NCI-H510A treated with DMSO at 0.1 percent for 48 hours (cell line): ENCODE data around the gene SCN4B.

Experiments used
- DNase-seq: peaks from one replicate; lab custom pipeline; 2025; lab: John Stamatoyannopoulos, UW

The SCN4B gene

DNA sequence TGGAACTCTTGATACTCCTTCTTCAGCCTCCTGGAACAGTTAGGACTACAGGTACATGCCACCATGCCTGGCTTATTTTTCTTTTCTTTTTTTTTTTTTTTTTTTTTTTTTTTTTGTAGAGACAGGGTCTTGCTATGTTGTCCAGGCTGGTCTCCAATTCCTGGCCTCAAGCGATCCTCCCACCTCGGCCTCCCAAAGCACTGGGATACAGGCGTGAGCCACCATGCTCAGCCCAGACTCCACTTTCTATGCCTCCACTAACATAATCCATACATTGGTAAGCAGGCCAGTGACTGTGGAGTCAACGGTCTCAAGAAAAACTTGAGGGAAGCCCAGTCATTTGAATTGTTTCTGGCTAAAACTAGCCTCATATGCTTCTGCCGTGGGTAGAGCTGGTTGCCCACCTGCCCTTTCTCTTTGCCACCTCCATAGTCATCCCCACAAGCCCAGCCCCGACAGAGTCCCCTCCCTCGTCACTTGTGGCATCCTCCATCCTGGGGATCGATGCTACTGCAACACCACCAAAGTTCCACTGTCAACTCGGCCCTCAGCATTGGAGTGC, 21.5 kb upstream of the SCN4B start:
- no peak for DNase-seq

GRCh38 chr11:118172356-118172755, 19.7 kb upstream of the SCN4B start:
- DNase-seq, result no peak

- DNase-seq, result peak; percentile 89
Measured at GRCh38 chr11:118171269-118172062, 18.8 kb upstream of the SCN4B start.

- peak; percentile 43 for DNase-seq
Measured at GRCh38 chr11:118170882-118171268, 18.3 kb upstream of the SCN4B start.

DNA sequence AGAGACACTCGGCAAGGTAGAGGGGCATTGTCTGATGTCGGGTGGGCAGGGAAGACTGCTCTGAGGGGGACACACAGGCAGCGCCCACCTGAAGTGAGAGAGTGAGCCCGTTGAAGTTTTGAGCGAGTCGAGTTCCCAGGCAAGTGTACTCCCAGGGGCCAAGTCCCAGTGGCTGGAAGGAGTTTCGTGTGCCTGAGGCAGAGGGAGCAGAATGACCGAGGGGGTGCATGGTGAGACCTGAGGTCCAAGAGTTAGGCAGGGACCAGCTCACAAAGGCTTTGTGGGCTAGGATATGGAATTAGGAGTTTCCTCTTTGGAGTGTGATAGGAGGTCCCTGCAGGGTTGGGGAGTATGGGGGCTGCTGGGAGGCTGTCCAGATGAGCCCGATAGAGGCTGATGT, 17.6 kb upstream of the SCN4B start:
- no peak for DNase-seq

DNA sequence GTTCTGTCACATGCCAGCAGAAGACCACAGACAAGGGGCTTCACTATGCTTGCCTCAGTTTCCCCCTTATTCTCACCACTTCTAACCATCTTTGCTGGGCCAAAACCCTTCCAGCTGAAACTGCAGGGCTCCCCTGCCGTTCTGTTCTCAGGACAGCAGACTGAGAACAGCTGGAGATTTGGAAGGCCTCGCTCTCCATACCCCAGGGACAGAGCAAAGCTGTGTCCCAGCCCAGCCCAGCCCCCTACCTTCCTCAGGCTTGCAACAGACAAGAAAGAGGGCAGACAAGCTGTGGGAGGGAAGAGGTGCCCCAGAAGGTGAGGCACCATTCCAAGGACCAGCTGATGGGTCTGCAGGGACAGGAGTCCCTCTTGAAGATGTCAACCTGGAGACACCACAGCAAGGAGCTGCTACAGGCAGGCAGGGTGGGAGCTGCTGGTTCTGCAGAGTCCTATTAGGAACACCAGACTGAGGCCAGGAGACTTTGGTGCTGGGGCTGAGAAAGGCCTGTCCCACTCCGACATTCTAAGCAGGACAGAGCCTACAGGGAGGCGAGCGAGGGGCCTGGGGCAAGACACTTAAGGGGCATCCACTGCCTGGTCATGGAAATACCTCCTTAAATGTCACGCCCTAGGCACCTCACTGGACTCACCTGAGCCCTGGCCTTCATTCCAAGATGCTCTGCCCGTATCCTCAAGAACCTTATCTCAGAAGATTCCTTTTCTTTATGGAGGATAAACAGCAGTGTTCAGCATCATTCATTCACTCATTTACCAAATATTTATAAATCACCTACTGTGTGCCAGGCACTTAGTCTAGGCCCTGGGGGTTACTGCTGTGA, 16.9 kb upstream of the SCN4B start:
- DNase-seq, result no peak

DNA sequence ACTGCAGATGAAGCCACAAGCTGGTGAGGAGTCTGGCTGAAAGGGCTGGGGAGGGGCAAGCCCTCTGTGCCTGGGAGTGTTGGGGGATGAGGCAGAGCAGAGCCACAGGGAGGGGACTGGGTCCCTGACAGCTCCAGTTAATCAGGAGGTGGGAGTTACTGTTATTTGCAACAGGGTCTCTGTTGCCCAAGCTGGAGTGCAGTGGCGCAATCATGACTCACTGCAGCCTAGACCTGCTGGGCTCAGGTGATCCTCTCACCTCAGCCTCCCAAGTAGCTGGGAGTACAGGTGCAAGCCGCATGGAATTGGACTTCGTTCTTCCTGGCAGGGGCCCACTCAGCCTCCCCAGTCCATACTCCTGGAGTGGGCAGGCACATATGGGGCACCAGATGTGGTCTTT, 16.1 kb upstream of the SCN4B start:
- no peak for DNase-seq

DNA sequence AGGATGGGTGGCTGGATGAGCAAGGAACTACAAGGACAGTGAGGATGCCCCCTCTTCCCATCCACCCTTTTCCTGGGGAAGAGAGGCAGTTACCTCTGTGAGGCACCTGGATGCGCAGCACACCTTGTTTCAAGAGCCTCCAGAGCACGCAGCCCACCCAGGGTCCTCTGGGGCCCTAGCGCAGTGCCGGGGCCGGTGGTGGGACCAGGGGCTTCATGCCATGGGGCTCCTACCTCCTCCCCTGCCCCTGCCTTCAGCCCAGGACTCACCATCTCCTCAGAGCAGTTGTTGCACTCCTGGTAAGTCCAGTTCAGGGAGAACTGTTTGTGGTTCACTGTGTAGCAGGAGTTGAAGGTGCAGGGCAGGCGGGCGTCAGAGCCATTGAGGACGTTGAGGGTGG, 15.7 kb upstream of the SCN4B start:
- DNase-seq, result no peak

- DNase-seq, result no peak
Measured at GRCh38 chr11:118167906-118168305, 15.3 kb upstream of the SCN4B start.

DNA sequence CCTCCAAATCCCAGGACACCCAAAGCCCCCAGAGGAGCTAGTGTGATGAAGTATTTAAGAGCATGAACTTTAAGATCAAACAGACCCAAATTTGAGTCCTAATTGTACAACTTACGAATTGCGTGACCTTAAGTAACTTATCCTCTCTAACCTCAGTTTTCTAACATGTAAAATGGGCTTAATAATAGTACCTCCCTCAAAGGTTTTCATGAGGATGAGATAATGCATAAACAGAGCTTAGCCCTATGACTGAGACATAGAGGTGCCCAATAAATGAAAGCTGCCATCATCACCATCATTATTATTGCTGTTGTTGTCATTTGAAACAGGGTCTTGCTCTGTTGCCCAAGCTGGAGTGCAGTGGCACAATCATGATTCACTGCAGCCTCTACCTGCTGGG, 14.6 kb upstream of the SCN4B start:
- DNase-seq, result no peak

DNA sequence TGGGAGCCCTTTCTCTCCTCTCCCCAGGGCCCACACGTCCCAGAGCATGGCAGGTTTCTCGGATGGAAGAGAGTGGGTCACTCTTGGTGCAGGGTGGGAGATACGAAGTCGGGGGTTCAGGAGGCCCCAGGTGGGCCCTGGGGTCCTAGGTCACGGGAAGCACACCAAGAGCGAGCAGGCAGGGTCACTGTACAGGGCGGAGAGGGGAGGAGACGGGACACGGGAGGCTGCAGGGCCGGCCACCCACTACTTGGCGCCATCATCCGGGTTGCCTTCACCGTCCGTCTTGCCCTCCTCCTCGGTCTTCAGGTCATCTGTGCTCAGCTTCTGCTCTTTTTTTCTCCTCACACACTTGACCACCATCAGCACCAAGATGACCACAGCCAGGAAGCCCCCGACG, 14.0 kb upstream of the SCN4B start:
- DNase-seq, result no peak

DNA sequence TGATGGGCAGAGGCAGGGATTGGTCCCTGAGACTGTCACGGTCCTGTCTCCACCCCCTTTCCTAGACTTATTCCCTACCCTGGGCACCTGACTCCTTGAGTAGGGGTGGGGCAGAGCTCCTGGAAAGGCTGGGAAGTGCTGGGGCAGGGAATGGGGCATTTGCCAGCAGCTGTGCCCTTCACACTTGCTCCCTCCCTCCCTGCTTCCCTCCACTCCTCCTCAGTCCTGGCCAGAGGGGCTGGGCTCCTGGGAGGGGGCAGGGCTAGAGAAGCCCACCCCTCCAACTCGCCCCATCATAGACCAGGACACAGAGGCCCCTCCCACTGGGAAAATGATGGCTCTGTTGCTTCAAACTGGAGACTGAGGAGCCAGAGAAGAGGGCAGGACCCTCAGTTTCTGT, 12.3 kb upstream of the SCN4B start:
- DNase-seq, result no peak

- DNase-seq, result no peak
Measured at GRCh38 chr11:118163494-118163893, 10.9 kb upstream of the SCN4B start.

DNA sequence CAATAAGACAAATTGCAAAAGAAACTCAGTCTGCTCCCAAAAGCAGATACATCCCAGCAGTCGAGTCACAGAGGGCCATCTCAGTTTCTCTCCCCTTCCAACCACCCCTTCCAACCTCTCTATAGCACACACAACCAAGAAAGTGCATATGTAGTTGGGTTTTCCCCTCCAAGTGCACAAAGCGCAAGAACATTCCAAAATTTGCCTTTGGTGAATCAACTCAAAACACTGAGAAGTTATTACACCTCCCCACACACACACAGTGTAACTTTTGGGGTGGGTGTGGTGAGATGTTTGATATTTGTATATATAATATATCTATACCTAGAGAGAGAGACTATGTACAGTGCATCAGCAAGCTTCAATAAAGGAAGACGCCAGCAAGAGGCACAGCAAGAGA, 10.2 kb upstream of the SCN4B start:
- DNase-seq, result no peak

GRCh38 chr11:118161786-118162185, 9.2 kb upstream of the SCN4B start:
- no peak for DNase-seq

- no peak for DNase-seq
Measured at GRCh38 chr11:118157186-118157895, 4.7 kb upstream of the SCN4B start.

DNA sequence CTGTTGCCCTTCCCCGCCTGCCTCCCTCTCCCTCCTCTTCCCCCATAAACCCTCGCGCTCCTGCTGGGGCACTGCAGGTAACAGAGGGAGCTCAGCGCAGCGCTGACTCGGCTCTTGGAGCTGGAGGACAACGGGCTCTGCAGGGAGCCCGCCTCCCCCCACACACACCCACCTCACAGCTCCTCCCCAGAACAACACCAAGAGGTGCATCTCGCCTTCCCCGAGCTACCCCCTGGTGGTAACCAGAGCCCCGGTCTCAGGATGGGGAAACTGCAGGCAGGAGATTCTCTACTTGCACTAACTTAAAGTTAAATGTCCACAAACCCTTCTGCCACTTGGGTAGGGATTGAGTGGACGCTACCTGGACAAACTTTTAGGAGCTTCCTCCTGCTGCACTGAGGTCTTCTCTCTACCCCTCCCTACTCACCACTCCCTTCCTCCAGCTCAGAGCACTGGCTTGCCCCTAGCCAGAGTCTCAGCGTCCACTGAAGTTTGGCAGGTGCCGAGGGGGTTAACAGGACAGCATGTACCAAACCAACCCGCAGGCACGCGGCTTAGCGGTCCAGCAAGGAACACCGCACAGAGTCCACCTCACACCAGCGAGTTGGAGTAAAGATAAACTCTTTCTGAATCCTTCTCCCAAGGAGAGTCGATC, 4.0 kb upstream of the SCN4B start:
- peak; percentile 51 for DNase-seq

DNA sequence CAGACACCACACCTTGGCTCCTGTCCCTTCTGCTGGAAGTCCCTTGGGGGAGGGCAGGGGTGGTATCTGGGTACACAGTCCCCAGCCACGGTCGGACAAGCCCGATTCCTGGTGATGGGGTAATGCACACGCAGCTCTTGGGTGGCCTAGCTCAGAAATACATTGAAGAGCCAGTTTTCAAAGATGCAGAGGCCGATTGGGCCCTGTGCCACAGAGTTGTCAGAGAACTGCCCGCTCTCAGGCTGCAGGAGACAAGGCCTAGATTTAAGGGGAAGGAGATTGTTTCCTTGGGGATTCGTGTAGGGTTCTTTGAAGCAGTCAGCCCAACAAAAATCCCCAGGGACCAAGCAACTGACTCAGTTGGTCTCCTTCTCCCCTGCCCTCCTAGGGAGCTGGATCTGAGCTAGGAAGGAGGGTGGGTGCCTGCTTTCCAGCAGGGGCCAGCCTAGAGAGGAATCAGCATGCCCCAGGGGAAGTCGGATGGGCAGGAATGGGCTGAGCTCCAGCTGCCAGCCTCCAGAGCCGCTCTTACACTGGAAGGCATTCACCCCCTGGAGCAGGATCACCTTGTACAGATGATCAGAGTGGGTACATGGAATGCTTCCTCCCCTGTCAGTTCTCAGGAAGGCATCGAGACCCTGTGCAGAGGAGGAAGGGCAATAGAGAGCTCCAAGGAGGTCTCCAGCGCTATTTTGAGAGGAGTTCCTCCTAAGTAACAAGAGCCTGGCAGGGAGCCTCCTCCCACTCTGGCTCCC, 3.3 kb upstream of the SCN4B start:
- DNase-seq, result no peak

GRCh38 chr11:118154641-118155040, 2.0 kb upstream of the SCN4B start:
- DNase-seq, result no peak

DNA sequence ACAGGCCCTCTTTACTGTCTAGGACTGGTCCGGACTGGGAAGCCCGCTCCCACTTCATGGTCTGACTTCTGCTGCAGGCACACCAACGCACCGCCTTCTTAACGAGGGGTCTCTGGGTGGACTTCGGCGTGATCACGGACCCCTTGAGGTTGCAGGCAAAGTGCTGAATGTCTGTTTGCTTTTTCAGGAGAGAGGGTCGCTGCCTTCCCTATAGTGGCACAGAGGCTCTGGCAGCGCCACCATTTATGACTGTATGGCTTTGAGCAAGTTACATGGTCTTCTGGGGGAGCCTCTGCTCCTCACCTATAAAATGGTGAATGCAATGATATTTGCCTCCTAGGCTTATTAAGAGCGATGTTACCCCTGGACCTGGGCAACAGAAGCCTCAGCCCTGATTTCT, 1.4 kb upstream of the SCN4B start:
- no peak for DNase-seq

DNA sequence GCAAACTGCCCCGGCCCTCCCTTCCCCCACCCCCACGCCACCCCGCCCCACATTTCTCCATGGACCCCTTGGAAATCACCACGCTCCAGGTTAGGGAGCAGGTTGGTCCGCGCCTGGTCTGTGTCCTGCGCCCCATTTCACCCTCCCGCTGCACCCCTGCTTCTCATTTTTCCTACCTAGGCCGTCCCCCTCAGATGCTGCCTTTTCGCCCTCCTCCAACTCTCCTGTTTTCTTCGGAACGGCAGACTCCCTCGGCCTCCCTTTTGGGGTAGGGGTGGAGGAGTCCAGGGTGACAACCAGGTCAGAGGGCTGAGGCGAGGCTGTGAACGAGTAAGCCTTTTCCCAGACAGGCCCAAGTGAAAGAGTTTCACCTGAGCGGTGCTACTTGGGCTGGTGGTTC, 893 bp upstream of the SCN4B start:
- no peak for DNase-seq
